GM23248 (cell line): ENCODE results near the gene GSTO2. TPM values are rescaled to one million over a fixed set of nuclear protein-coding genes. Genes with fewer than 3 reads are reported as not detected.

ENCODE experiments used
- DNase-seq: peaks from one replicate; pipeline ENCODE4 v3.0.0-alpha.2; 2015
- H2AFZ ChIP-seq: fragments of 200-600 bp; sonication (generic); 2 replicates; pipeline ENCODE4 v1.6.1; 2016; ENCODE audit warnings: antibody characterized with exemption
- H3F3A ChIP-seq: fragments of 200-600 bp; sonication (generic); 2 replicates; pipeline ENCODE4 v1.6.1; 2016; ENCODE audit warnings: mild to moderate bottlenecking, antibody characterized with exemption, mixed run types; ENCODE audit not compliant: insufficient read depth
- H3K27ac ChIP-seq: fragments of 200-600 bp; sonication (generic); 2 replicates; pipeline ENCODE4 v1.5.1; 2016; ENCODE audit warnings: mild to moderate bottlenecking
- H3K27me3 ChIP-seq: fragments of 200-600 bp; sonication (generic); replicated peaks from 2 replicates; pipeline ENCODE4 v1.6.1; 2016; ENCODE audit warnings: mild to moderate bottlenecking; ENCODE audit not compliant: insufficient read depth
- H3K36me3 ChIP-seq: fragments of 200-600 bp; sonication (generic); 2 replicates; pipeline ENCODE4 v1.6.1; 2016; ENCODE audit warnings: low read depth, mild to moderate bottlenecking
- H3K4me1 ChIP-seq: fragments of 200-600 bp; sonication (generic); 2 replicates; pipeline ENCODE4 v1.6.1; 2016; ENCODE audit warnings: mild to moderate bottlenecking; ENCODE audit not compliant: insufficient read depth
- H3K4me2 ChIP-seq: fragments of 200-600 bp; sonication (generic); one replicate; pipeline ENCODE4 v1.6.1; 2016; ENCODE audit warnings: mild to moderate bottlenecking; ENCODE audit not compliant: unreplicated experiment
- H3K4me3 ChIP-seq: fragments of 200-600 bp; sonication (generic); 2 replicates; pipeline ENCODE4 v1.5.1; 2016; ENCODE audit warnings: mild to moderate bottlenecking
- H3K79me2 ChIP-seq: fragments of 200-600 bp; sonication (generic); 2 replicates; pipeline ENCODE4 v1.6.1; 2016; ENCODE audit warnings: mild to moderate bottlenecking; ENCODE audit not compliant: insufficient read depth
- H3K9ac ChIP-seq: fragments of 200-600 bp; sonication (generic); 2 replicates; pipeline ENCODE4 v1.6.1; 2016; ENCODE audit warnings: mild to moderate bottlenecking
- H3K9me2 ChIP-seq: fragments of 200-600 bp; sonication (generic); 2 replicates; pipeline ENCODE4 v1.6.1; 2016; ENCODE audit warnings: mixed run types, mild to moderate bottlenecking, moderate library complexity; ENCODE audit not compliant: insufficient read depth
- H3K9me3 ChIP-seq: fragments of 200-600 bp; sonication (generic); one replicate; pipeline ENCODE4 v1.6.1; 2017; ENCODE audit warnings: low read depth
- H4K20me1 ChIP-seq: fragments of 200-600 bp; sonication (generic); 2 replicates; pipeline ENCODE4 v1.6.0; 2016; ENCODE audit not compliant: insufficient read depth
- EZH2 ChIP-seq: fragments of 200-600 bp; sonication (generic); IDR thresholded peaks from 2 replicates; pipeline ENCODE4 v1.6.1; 2018; ENCODE audit warnings: antibody characterized with exemption, mild to moderate bottlenecking; ENCODE audit not compliant: insufficient read depth, poor library complexity, severe bottlenecking
- EZH2phosphoT487 ChIP-seq: fragments of 200-600 bp; sonication (generic); IDR thresholded peaks from 2 replicates; pipeline ENCODE4 v1.6.1; 2018; ENCODE audit warnings: antibody characterized with exemption, moderate library complexity, mild to moderate bottlenecking, low read depth; ENCODE audit not compliant: insufficient read depth
- WGBS, 2 experiments: methylation state at CpG; one replicate each; pipeline ENCODE4 v1.1.6; 2015 to 2017; ENCODE audit warnings: low lambda C conversion rate in 2 of 2, low coverage in 1 of 2; ENCODE audit errors: missing lambda C conversion rate in 2 of 2; 5-methylcytosine and 5-hydroxymethylcytosine counted together
- in situ Hi-C: fragments of 300-500 bp; cut with MboI; formaldehyde crosslinking; loops from 2 replicates; pipeline ENCODE4 v1.15.0; 2020
- polyA plus RNA-seq: library from polyadenylated mRNA; unstranded; fragments of >200 nt; fragmentation: Nextera tagmentation; extraction: Ambion mirVana; gene quantifications from 2 replicates; pipeline ENCODE4 v1.2.1, GENCODE V29; 2016
- total RNA-seq: library from RNA; depleted of rRNA; stranded (reverse); fragments of >200 nt; shearing (Covaris generic); gene quantifications from 2 replicates; pipeline ENCODE4 v1.2.3, GENCODE V29; 2014

Gene GSTO2
- total and polyA plus RNA-seq, 2 experiments from 2014 or later: 1.1 to 2.2 TPM

DNA sequence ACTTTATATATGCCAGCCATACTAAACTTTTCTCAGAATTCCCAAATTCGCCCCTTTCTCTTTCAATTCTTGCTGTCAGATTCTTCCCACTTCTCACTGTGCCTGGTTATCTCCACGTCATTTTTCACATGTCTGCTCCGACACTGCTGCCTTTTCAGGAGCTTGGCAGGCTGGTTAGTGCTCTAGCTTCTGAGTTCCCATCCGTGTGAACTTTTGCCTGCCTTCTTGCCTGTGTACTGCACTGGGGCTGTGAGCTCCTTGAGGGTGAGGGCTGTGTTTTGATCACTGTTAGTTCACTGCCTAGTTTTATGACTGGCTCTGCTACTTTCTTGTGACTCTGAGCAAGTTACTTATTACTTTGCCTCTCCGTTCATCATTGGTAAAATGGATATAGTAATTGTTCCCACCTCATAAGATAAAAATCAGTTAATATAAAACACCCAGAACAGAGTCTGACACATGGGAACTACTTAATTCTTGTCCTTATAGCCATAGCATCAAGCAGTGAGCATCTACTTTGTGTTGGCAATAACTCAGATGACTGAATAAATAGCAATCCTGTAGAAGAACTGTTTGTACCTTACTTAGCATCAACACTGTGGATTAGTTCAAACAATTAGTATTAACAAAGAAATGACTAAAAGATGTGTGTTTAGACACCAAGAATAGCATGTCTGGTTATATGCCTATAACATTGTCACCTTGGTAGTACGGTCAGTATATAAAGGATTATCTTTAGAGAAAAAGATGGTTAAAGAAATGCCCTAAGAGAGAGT is 8.8 kb upstream of the GSTO2 start:
- H3K4me3 ChIP-seq: peak overlapping the region; percentile 25; the same call in 1 of the 2 replicates

DNA sequence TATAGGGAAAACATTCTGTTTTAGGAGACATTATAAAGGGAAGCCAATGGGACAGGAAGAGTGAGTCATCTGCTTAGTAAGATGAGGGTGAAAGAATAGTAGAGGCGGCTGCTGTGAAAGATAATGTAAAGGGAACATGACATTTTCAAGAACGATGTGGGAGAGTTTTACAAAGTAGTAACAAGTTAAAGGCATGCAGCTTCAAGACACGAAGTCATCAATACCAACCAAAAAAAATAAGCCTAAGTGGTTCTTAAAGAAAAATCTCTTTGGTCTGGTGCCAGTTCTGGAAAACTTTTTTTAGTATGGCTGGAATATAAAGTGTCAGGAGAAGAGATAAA is 8.2 kb upstream of the GSTO2 start:
- Histone ChIP-seq H3K4me3 (peak overlapping the region; percentile 25; the same call in 1 of the 2 replicates), H3K4me2 (peak overlapping the region; percentile 47), H3K9me2 (no peaks in the 10 kb centered on the region), H3K27me3 (no peaks in the 10 kb centered on the region), H3F3A (peaks cover 93% of the 10 kb centered on the region), H3K4me1 (peaks cover 59% of the 10 kb centered on the region), H3K36me3 (peaks cover 75% of the 10 kb centered on the region), H3K9ac (peak overlapping the region; percentile 40), H4K20me1 (no peaks in the 10 kb centered on the region; the same call in 1 of the 2 replicates), H3K27ac (peak overlapping the region; percentile 96), H2AFZ (no peak overlapping the region), H3K9me3 (no peaks in the 10 kb centered on the region), H3K79me2 (peaks cover 84% of the 10 kb centered on the region)
- TF ChIP-seq EZH2 (no peak), EZH2phosphoT487 (no peak)
- in situ Hi-C loops: no loop called here
- 3% methylated on average over 3 of the region's 3 CpGs for WGBS, 2 experiments
- peak; percentile 87 for DNase-seq

More for the DNA sequence above, 8.8 kb upstream of the GSTO2 start:
- H3F3A ChIP-seq: peaks cover 93% of the 10 kb centered on the region
- 63 to 67% methylated on average over 6 of the region's 6 CpGs for WGBS, 2 experiments
- in situ Hi-C loops: no loop called here
- peaks cover 69% of the 10 kb centered on the region for H3K36me3 ChIP-seq
- TF ChIP-seq EZH2 (no peak), EZH2phosphoT487 (no peak)
- DNase-seq: peak; percentile 47
- H3K9me3 ChIP-seq: no peaks in the 10 kb centered on the region
- no peak overlapping the region for H2AFZ ChIP-seq
- peak overlapping the region; percentile 40 for H3K9ac ChIP-seq
- no peaks in the 10 kb centered on the region; the same call in 1 of the 2 replicates for H4K20me1 ChIP-seq
- no peaks in the 10 kb centered on the region for H3K27me3 ChIP-seq
- peak overlapping the region; percentile 47 for H3K4me2 ChIP-seq
- no peaks in the 10 kb centered on the region for H3K9me2 ChIP-seq
- H3K4me1 ChIP-seq: peaks cover 59% of the 10 kb centered on the region
- H3K27ac ChIP-seq: peak overlapping the region; percentile 96
- peaks cover 85% of the 10 kb centered on the region for H3K79me2 ChIP-seq

DNA sequence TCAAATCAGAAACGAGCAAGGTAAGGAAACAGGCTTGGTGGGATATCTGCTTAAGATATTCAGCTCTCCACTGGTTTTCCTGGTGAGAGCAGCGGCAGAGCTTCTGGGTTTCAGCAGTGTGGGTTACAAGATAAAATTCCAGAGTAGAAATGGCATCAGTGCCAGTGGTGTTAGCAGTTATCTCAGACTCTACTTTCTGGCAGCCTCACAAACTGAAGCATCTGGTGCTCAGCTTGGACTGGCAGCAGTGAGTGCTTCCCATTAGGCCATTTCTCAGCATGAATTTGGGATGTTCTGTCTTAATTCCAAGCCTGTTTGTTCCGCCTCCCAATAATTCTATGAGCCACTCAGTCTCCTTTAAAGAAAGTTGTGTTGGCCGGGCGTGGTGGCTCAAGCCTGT is 6.9 kb upstream of the GSTO2 start:
- H3F3A ChIP-seq: peaks cover 93% of the 10 kb centered on the region
- H3K4me1 ChIP-seq: peaks cover 48% of the 10 kb centered on the region
- peaks cover 88% of the 10 kb centered on the region for H3K36me3 ChIP-seq
- H3K27ac ChIP-seq: no peak overlapping the region
- no peaks in the 10 kb centered on the region for H3K27me3 ChIP-seq
- no peaks in the 10 kb centered on the region for H3K9me3 ChIP-seq
- no peak overlapping the region for H3K4me3 ChIP-seq
- peaks cover 78% of the 10 kb centered on the region for H3K79me2 ChIP-seq
- no peak overlapping the region for H3K9ac ChIP-seq
- H2AFZ ChIP-seq: no peak overlapping the region
- no peak for TF ChIP-seq EZH2
- no peak for TF ChIP-seq EZH2phosphoT487
- no peaks in the 10 kb centered on the region; the same call in 1 of the 2 replicates for H4K20me1 ChIP-seq
- in situ Hi-C loops: no loop called here
- no peaks in the 10 kb centered on the region for H3K9me2 ChIP-seq
- WGBS, 2 experiments: 71 to 79% methylated on average over 5 of the region's 5 CpGs
- DNase-seq: no peak
- H3K4me2 ChIP-seq: no peak overlapping the region

GRCh38 chr10:104264783-104265182 is 4.2 kb upstream of the GSTO2 start:
- Histone ChIP-seq H3K9me2 (no peaks in the 10 kb centered on the region), H4K20me1 (no peaks in the 10 kb centered on the region), H3F3A (peaks cover 88% of the 10 kb centered on the region), H3K9ac (no peak overlapping the region), H3K4me1 (peaks cover 22% of the 10 kb centered on the region), H3K4me3 (no peak overlapping the region), H2AFZ (no peak overlapping the region), H3K4me2 (no peak overlapping the region), H3K27me3 (no peaks in the 10 kb centered on the region), H3K9me3 (no peaks in the 10 kb centered on the region), H3K36me3 (peaks cover 91% of the 10 kb centered on the region), H3K27ac (no peak overlapping the region), H3K79me2 (peaks cover 55% of the 10 kb centered on the region)
- 98 to 100% methylated on average over 5 of the region's 5 CpGs for WGBS, 2 experiments
- no peak for DNase-seq
- TF ChIP-seq EZH2phosphoT487 (no peak), EZH2 (no peak)
- in situ Hi-C loops: no loop called here
